K562 treated with DMSO at 1 percent for 24 hours (cell line): ENCODE results near the gene CD164. TPM values are rescaled to one million over a fixed set of nuclear protein-coding genes. Genes with fewer than 3 reads are reported as not detected.

Experiments used
- total RNA-seq: library from RNA; unstranded; fragments of 300-600 nt; gene quantifications from 2 replicates; pipeline ENCODE4 v1.2.3, GENCODE V29; 2022; ENCODE audit warnings: low read depth; ENCODE audit not compliant: insufficient read depth

The CD164 gene
- total RNA-seq, result 149 and 150 TPM in 2 replicates

DNA sequence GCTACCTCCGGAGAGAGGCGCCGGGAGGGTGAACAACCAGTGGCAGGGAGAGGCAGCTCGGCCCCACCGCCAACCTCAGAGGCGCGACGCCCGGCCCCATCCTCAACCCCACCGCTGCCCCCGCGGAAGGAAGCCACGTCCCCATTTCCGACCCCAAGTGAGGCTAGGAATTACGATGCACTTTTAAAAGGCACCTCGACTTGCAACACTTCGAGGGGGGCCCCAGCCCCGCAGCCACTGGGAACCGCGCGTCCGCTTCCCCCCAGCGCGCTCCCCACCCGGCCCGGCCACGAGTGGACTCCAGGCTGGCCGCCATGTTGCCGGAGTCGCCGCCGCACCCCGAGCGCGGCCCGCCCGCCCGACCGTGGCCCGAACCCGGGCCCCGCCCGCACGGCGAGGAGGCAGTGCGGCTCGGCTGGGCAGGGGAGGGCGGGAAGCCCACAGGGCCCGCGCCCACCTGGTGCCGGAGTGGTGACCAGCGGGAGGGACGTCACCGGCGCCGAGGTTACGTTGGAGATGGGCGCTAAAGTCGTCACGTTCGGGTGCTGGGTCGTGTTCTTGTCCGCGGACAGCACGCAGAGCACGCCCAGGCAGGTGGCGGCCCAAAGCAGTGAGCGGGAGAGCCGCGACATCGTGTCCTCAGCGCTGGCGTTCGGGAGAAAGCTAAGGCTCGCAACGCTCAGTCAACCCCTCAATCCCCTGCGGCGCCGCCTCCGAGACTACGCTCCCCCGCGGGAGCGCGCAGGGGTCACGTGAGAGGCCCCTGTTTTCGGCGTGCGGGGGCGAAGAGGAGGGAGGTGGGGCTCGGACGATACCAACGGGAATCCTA, at the start of gene CD164:
CD164 (minus strand) TSS at position 721 of the 829 bp plus-strand sequence; CDS start at position 632, 89 bp downstream.

Other genes starting within 250 kb of the CD164 start
- gene PPIL6, start 58.2 kb upstream of the CD164 start, total RNA-seq, result 0.42 and 1.7 TPM in 2 replicates
- 12.4 and 13.9 TPM in 2 replicates for gene SMPD2, start 58.3 kb upstream of the CD164 start, total RNA-seq
- gene MICAL1, start 73.3 kb upstream of the CD164 start, total RNA-seq, result 14.9 and 15.2 TPM in 2 replicates
- gene ZBTB24, start 100.8 kb upstream of the CD164 start, total RNA-seq, result 3.9 and 4.6 TPM in 2 replicates